ENCODE results near the gene STX2.
"Not testable (repeated sequence)": the region's sequence is repeated elsewhere in the genome, so short reads cannot be mapped to it uniquely, and the experiment has no call there.

The STX2 gene

DNA sequence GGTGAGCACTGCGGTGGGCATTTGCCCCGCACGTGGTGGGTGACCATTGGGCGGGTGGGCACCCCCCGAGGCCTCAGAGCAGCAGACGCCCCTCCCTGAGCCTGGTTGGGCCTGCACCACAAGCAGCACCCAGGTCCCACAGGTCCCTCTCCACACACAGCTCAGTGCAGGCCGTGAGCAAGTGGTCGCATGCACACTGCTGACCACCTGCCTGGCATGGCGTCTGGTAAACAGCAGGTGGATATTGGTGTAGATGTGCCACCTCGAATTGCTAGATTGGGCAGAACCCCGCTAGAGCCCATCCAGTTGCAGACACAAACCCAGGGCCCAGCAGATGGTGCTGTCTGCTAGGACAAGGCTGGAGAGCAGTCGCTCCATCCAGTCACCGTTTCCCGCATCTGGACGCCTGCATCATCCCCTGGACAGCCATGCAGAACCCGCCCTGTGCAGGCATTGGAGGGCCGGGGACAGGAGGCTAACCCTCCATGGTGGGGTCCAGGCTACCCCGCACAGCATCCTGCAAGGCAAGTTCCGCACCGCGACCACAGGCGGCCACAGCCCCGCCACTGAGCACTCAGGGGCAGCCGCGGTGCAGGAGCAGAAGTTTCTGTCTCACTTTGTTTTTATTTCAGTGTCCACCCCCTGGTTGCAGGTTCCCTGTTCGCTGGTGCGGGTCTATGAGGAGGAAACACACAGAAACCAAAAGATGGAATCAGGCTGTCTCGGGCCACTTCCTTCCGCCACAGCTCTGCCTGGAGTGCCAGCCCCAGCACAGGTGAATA, 77.3 kb downstream of the STX2 start:
- H3K27ac ChIP-seq, result no peak overlapping the region
- TF ChIP-seq, protein P1, sequence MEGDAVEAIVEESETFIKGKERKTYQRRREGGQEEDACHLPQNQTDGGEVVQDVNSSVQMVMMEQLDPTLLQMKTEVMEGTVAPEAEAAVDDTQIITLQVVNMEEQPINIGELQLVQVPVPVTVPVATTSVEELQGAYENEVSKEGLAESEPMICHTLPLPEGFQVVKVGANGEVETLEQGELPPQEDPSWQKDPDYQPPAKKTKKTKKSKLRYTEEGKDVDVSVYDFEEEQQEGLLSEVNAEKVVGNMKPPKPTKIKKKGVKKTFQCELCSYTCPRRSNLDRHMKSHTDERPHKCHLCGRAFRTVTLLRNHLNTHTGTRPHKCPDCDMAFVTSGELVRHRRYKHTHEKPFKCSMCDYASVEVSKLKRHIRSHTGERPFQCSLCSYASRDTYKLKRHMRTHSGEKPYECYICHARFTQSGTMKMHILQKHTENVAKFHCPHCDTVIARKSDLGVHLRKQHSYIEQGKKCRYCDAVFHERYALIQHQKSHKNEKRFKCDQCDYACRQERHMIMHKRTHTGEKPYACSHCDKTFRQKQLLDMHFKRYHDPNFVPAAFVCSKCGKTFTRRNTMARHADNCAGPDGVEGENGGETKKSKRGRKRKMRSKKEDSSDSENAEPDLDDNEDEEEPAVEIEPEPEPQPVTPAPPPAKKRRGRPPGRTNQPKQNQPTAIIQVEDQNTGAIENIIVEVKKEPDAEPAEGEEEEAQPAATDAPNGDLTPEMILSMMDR (conservative IDR thresholded peaks at IDR 0.05; ENCODE audit: low read depth, low read length), result no peak
- H3K27me3 ChIP-seq (ENCODE audit: insufficient read depth, low read depth), result no peaks in the 10 kb centered on the region
- H2AFZ ChIP-seq (ENCODE audit: low read depth), result no peak overlapping the region
- no peaks in the 10 kb centered on the region for H3K36me3 ChIP-seq (ENCODE audit: insufficient read depth)
- no peak overlapping the region for H3K4me3 ChIP-seq (IDR thresholded peaks at IDR 0.05; ENCODE audit: insufficient read depth, low read depth, low read length)
- no peak overlapping the region for H3K4me2 ChIP-seq
- H3K9ac ChIP-seq, result no peak overlapping the region
- H3K79me2 ChIP-seq (ENCODE audit: insufficient read depth, low read depth), result no peaks in the 10 kb centered on the region
- no peaks in the 10 kb centered on the region for H4K20me1 ChIP-seq (ENCODE audit: insufficient read depth)
- no peaks in the 10 kb centered on the region for H3K4me1 ChIP-seq (ENCODE audit: low read depth, poor library complexity, severe bottlenecking)

DNA sequence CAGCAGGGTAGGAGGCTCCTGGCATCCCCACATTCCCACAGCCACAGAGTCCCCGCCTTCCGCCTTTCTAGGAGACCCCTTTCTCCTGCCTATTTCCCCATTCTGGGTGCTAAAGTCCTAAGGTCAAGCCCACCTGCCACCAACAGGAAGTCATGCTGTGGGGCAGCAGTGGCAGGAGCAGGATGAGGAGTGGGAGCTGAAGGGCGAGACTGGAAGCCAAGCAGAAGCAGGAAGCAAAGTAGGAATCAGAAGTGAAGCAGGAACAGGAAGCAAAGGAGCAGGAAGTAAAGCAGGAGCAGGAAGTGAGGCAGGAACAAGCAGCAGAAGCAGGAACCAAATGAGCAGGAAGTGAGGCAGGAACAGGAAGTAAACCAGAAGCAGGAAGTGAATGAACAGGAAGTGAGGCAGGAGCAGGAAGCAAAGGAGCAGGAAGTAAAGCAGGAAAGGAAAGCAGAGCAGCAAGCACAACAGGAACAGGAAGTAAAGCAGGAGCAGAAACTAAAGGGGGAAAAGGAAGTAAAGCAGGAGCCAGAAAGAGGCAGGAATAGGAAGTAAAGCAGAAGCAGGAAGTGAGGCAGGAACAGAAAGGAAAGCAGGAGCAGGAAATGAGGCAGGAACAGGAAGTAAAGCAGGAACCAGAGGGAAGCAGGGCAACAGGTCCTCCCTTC, 84.7 kb downstream of the STX2 start:
- Histone ChIP-seq H2AFZ (ENCODE audit: low read depth) (peak overlapping the region; percentile 64), H3K27me3 (ENCODE audit: insufficient read depth, low read depth) (no peaks in the 10 kb centered on the region), H4K20me1 (ENCODE audit: insufficient read depth) (no peaks in the 10 kb centered on the region), H3K4me3 (IDR thresholded peaks at IDR 0.05; ENCODE audit: insufficient read depth, low read depth, low read length) (no peak overlapping the region), H3K36me3 (ENCODE audit: insufficient read depth) (no peaks in the 10 kb centered on the region), H3K27ac (no peak overlapping the region), H3K9ac (no peak overlapping the region), H3K4me2 (no peak overlapping the region), H3K4me1 (ENCODE audit: low read depth, poor library complexity, severe bottlenecking) (no peaks in the 10 kb centered on the region), H3K79me2 (ENCODE audit: insufficient read depth, low read depth) (no peaks in the 10 kb centered on the region)
- TF ChIP-seq, protein P1 (conservative IDR thresholded peaks at IDR 0.05; ENCODE audit: low read depth, low read length), result no peak

DNA sequence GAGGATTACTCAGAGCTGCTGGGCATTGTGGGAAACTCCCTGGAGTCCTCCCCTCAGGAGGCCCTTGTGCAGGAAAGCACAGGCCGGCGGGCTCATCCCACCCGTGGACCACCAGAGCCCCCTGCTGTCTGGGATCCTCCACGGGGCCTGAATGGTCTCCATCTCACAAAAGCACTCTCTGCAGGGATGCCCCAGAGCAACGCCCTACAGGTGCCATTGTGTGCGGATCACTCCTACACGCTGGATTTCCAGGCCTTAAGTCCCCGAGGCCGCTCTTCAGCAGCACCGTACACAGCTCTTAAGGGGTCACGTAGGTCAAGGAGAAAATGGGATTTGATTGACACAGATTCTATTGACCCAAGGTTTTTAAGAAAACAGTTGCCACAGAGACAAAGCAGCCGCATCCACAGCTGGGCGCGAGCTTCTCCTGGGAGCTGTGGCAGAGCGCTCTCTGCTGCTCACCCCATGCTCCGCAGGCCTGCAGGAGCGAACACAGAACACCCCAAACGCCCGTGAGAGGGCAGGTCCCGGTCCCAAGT, 86.3 kb downstream of the STX2 start:
- Histone ChIP-seq H4K20me1 (ENCODE audit: insufficient read depth) (no peaks in the 10 kb centered on the region), H3K4me3 (IDR thresholded peaks at IDR 0.05; ENCODE audit: insufficient read depth, low read depth, low read length) (no peak overlapping the region), H3K27ac (no peak overlapping the region), H3K79me2 (ENCODE audit: insufficient read depth, low read depth) (no peaks in the 10 kb centered on the region), H3K27me3 (ENCODE audit: insufficient read depth, low read depth) (no peaks in the 10 kb centered on the region), H3K4me1 (ENCODE audit: low read depth, poor library complexity, severe bottlenecking) (no peaks in the 10 kb centered on the region), H2AFZ (ENCODE audit: low read depth) (no peak overlapping the region), H3K36me3 (ENCODE audit: insufficient read depth) (no peaks in the 10 kb centered on the region), H3K4me2 (no peak overlapping the region), H3K9ac (no peak overlapping the region)
- TF ChIP-seq, protein P1 (conservative IDR thresholded peaks at IDR 0.05; ENCODE audit: low read depth, low read length), result no peak

DNA sequence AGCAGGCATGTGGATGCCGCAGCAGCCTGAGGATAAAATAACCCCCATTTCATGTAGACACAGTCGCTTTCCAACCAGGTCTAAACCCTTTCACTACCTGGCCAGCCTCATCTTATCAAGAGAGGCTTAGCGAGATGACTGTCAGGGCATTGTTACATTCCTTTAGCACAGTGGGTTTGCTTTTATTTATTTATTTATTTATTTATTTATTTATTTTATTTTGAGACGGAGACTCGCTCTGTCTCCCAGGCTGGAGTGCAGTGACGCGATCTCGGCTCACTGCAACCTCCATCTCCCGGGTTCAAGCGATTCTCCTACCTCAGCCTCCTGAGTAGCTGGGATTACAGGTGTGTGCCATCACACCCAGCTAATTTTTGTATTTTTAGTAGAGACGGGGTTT, 87.0 kb downstream of the STX2 start:
- H3K36me3 ChIP-seq (ENCODE audit: insufficient read depth); H3K27me3 ChIP-seq (ENCODE audit: insufficient read depth, low read depth); H3K4me3 ChIP-seq (IDR thresholded peaks at IDR 0.05; ENCODE audit: insufficient read depth, low read depth, low read length); H3K9ac ChIP-seq; H2AFZ ChIP-seq (ENCODE audit: low read depth); H3K27ac ChIP-seq; H3K4me1 ChIP-seq (ENCODE audit: low read depth, poor library complexity, severe bottlenecking); H4K20me1 ChIP-seq (ENCODE audit: insufficient read depth); H3K79me2 ChIP-seq (ENCODE audit: insufficient read depth, low read depth); H3K4me2 ChIP-seq: not testable (repeated sequence)

DNA sequence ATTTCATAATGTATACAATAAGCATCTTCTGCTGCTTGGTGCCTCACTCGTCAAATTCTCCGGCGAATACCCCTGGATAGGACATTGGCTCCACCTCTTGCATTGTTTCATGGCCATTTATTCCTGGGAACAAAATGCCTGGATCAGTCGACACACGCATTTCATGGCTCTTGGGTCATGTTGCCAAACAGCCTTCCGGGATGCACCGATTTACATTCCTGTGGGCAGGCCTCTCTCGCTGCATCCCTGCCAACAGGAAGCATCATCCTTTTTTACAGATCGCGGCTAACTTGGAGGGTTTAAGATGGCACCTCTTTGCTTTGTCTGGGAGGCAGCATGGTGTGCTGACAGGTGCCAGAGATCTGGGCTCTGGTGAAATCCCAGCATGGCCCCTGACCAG, 90.3 kb downstream of the STX2 start:
- TF ChIP-seq, protein P1 (conservative IDR thresholded peaks at IDR 0.05; ENCODE audit: low read depth, low read length), result no peak
- no peaks in the 10 kb centered on the region for H3K4me1 ChIP-seq (ENCODE audit: low read depth, poor library complexity, severe bottlenecking)
- no peak overlapping the region for H3K9ac ChIP-seq
- no peaks in the 10 kb centered on the region for H3K36me3 ChIP-seq (ENCODE audit: insufficient read depth)
- no peak overlapping the region for H2AFZ ChIP-seq (ENCODE audit: low read depth)
- H3K27ac ChIP-seq, result no peak overlapping the region
- H3K4me3 ChIP-seq (IDR thresholded peaks at IDR 0.05; ENCODE audit: insufficient read depth, low read depth, low read length), result no peak overlapping the region
- H4K20me1 ChIP-seq (ENCODE audit: insufficient read depth), result no peaks in the 10 kb centered on the region
- H3K27me3 ChIP-seq (ENCODE audit: insufficient read depth, low read depth), result no peaks in the 10 kb centered on the region
- H3K79me2 ChIP-seq (ENCODE audit: insufficient read depth, low read depth), result no peaks in the 10 kb centered on the region
- no peak overlapping the region for H3K4me2 ChIP-seq

Measured in KMS-11 (cell line).